Measurements from ENCODE around the gene GPR132. TPM values are rescaled to one million over a fixed set of nuclear protein-coding genes. Genes with fewer than 3 reads are reported as not detected.

The GPR132 gene
- total and polyA plus RNA-seq, 2 of the 8 experiments (the other 6 are each of a cell fraction or from before 2014, with no cell fraction given) = 0.11 TPM; not detected in 1

DNA sequence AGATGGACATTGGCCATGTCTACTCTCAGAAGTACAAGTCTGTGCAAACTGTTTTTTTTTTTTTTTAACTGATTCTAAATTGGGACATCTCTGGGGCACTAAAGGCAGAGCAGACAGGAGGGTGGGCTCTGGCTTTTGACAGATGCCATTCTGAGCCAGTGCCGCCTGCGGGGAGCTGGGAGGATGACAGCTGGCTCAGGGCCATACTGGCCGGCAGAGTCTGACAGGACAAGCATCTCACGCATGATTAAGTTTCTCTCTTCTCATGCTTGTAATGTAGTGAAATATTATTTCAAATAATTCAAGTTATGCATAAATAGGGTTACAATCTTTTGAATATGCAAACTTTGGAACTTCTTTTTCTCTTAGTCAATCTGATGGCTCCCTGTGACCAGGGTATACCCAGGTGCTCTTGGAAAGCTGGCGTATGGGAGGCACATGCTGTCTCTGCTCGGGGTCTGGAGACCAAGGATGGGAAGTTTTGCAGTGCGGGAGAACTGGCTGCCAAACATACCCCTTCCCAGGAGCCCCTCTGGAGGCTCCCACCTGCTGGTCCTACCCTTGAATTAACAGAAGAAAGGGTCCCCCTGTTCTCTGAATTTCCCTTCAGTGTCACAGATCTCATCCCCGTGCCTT, 52.0 kb downstream of the GPR132 start:
- Histone ChIP-seq H3K36me3 (ENCODE audit: control insufficient read depth in 2 of 4, insufficient read depth in 4 of 4, low read length in 3 of 4) (peaks cover 10 to 38% (median 23%) of the 10 kb centered on the region in 4 experiments; a peak in 7 of 8 replicates), H2AK5ac (ENCODE audit: low read depth, low read length) (no peak overlapping the region), H3K18ac (ENCODE audit: extremely low read depth, low read length) (no peak overlapping the region), H3K14ac (ENCODE audit: insufficient read length) (no peak overlapping the region), H3K79me2 (ENCODE audit: control insufficient read depth in 1 of 2, insufficient read depth in 2 of 2, low read length in 2 of 2) (peaks cover 54 to 81% of the 10 kb centered on the region in 2 experiments), H3K4ac (replicated peaks; ENCODE audit: insufficient read length, low read depth, low read length) (no peak overlapping the region), H2BK12ac (ENCODE audit: low read depth, low read length) (no peak overlapping the region), H4K5ac (ENCODE audit: insufficient read length, low read depth, low read length) (no peak overlapping the region), H3K23me2 (ENCODE audit: low read depth, low read length) (no peaks in the 10 kb centered on the region), H3K56ac (replicated peaks; ENCODE audit: insufficient read length, low read depth, low read length) (no peak overlapping the region), H4K20me1 (replicated peaks in 1 of 2; ENCODE audit: control insufficient read depth in 1 of 2, insufficient read depth in 2 of 2, low read length in 2 of 2) (peaks cover 43 to 68% of the 10 kb centered on the region in 2 experiments), H2BK20ac (ENCODE audit: low read length) (no peak overlapping the region), H4K91ac (replicated peaks; ENCODE audit: insufficient read length, low read length) (no peak overlapping the region), H4K8ac (ENCODE audit: extremely low read depth, insufficient read depth, low read length) (no peak overlapping the region), H2BK15ac (ENCODE audit: low read length) (no peak overlapping the region), H2AFZ (ENCODE audit: low read length) (no peak overlapping the region), H3K79me1 (ENCODE audit: low read depth, low read length) (peaks cover 15% of the 10 kb centered on the region), H3K4me2 (ENCODE audit: insufficient read depth in 1 of 2, low read depth in 2 of 2, low read length in 2 of 2) (no peak overlapping the region), H2BK5ac (ENCODE audit: low read depth, low read length) (no peak overlapping the region), H3K9ac (replicated peaks in 1 of 4; ENCODE audit: extremely low read depth in 1 of 4, low read depth in 3 of 4, low read length in 3 of 4) (no peak overlapping the region), H3K4me1 (replicated peaks in 1 of 4; ENCODE audit: control insufficient read depth in 3 of 4, insufficient read depth in 4 of 4, low read length in 3 of 4) (peaks cover 4 to 10% (median 7%) of the 10 kb centered on the region in 4 experiments; a peak in 5 of 7 replicates), H3K27ac (ENCODE audit: low read depth, low read length) (no peak overlapping the region), H2BK120ac (replicated peaks; ENCODE audit: low read depth, low read length) (no peak overlapping the region), H3K27me3 (replicated peaks in 1 of 4; ENCODE audit: control insufficient read depth in 3 of 4, extremely low read depth in 1 of 4, insufficient read depth in 3 of 4, low read length in 3 of 4) (no peaks in the 10 kb centered on the region), H3K23ac (ENCODE audit: insufficient read length) (no peak overlapping the region), H3K9me3 (ENCODE audit: insufficient read depth in 2 of 2, low read depth in 1 of 2, low read length in 1 of 2) (no peaks in the 10 kb centered on the region), H3K4me3 (ENCODE audit: extremely low read depth in 1 of 4, insufficient read depth in 2 of 4, low read depth in 3 of 4, low read length in 4 of 4) (no peak overlapping the region)
- DNase-seq (ENCODE audit: low read depth in 1 of 2, low spot score in 2 of 2) = no peak
- WGBS, 2 experiments (ENCODE audit: extremely low coverage in 1 of 2, insufficient coverage in 1 of 2, insufficient read length in 1 of 2, insufficient replicate concordance in 2 of 2, low coverage in 1 of 2, low lambda C conversion rate in 2 of 2, missing lambda C conversion rate in 1 of 2) = 64% methylated on average over 8 of the region's 8 CpGs; no CpG with 5 or more reads in 1 of the 2 experiments
- FAIRE-seq = no peak
- POLR2A ChIA-PET (ENCODE audit: partially characterized antibody) = interaction anchor here (0.6 to 1.7 kb wide), 4 partner anchors 12 to 166 kb away, joined by 3 to 4 read pairs (median 3); no protein-coding TSS in a partner anchor
- CTCF ChIA-PET (ENCODE audit: partially characterized antibody) = interaction anchor here (1.0 to 2.7 kb wide), 6 partner anchors 13 to 142 kb away, joined by 3 to 10 read pairs (median 5); no protein-coding TSS in a partner anchor
- TF ChIP-seq HDAC2 (IDR thresholded peaks at IDR 0.05; ENCODE audit: borderline replicate concordance in 1 of 2, low read depth in 2 of 2, low read length in 2 of 2) = no peak
- no peak for TF ChIP-seq RAD21 (IDR thresholded peaks at IDR 0.05 in 1 of 2, conservative IDR thresholded peaks at IDR 0.05 in 1 of 2; ENCODE audit: low read depth in 2 of 2, low read length in 2 of 2)
- TF ChIP-seq HDAC6 (IDR thresholded peaks at IDR 0.05; ENCODE audit: low read depth, low read length) = no peak
- TF ChIP-seq TAF7 (optimal IDR thresholded peaks at IDR 0.05; ENCODE audit: borderline replicate concordance, low read depth, low read length) = no peak

Measured in H1 (cell line).